Neural cell (in vitro differentiated cells): Measurements from ENCODE around the gene SLC51A.

Experiments used
- EP300 ChIP-seq: fragments of 450-650 bp; conservative IDR thresholded peaks from 2 replicates; pipeline ENCODE4 v1.6.1; 2014; ENCODE audit warnings: antibody characterized with exemption, mild to moderate bottlenecking, moderate library complexity; ENCODE audit not compliant: poor library complexity, severe bottlenecking
- EZH2 ChIP-seq: fragments of 200-600, 300-800 bp; shearing (Covaris generic), sonication (generic); IDR thresholded peaks from 2 replicates; pipeline ENCODE4 v1.6.1; 2014; ENCODE audit warnings: antibody characterized with exemption, low read length, borderline replicate concordance, mild to moderate bottlenecking; ENCODE audit not compliant: insufficient read depth, poor library complexity, severe bottlenecking
- POLR2AphosphoS5 ChIP-seq: IDR thresholded peaks from 2 replicates; pipeline ENCODE4 v1.6.1; 2012
- TF ChIP-seq, protein P1 (sequence below): fragments of 450-650 bp; IDR thresholded peaks from 2 replicates; pipeline ENCODE4 v1.5.1; 2014; ENCODE audit warnings: antibody characterized with exemption, mild to moderate bottlenecking, moderate library complexity; ENCODE audit not compliant: poor library complexity, severe bottlenecking

- TF ChIP-seq, protein P1, sequence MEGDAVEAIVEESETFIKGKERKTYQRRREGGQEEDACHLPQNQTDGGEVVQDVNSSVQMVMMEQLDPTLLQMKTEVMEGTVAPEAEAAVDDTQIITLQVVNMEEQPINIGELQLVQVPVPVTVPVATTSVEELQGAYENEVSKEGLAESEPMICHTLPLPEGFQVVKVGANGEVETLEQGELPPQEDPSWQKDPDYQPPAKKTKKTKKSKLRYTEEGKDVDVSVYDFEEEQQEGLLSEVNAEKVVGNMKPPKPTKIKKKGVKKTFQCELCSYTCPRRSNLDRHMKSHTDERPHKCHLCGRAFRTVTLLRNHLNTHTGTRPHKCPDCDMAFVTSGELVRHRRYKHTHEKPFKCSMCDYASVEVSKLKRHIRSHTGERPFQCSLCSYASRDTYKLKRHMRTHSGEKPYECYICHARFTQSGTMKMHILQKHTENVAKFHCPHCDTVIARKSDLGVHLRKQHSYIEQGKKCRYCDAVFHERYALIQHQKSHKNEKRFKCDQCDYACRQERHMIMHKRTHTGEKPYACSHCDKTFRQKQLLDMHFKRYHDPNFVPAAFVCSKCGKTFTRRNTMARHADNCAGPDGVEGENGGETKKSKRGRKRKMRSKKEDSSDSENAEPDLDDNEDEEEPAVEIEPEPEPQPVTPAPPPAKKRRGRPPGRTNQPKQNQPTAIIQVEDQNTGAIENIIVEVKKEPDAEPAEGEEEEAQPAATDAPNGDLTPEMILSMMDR = no peak
- TF ChIP-seq POLR2AphosphoS5 = no peak
- TF ChIP-seq EP300 = no peak
- TF ChIP-seq EZH2 = no peak
Observed at GRCh38 chr3:196177967-196178366, 38.4 kb upstream of the SLC51A start.
